Naive thymus-derived CD4-positive, alpha-beta T cell (primary cell): ENCODE results near the gene SIPA1L3. TPM values are rescaled to one million over a fixed set of nuclear protein-coding genes. Genes with fewer than 3 reads are reported as not detected.

Experiments
- ATAC-seq: fragments of 150-1000 bp; cut with Tn5 transposase; 2 replicates; pipeline ENCODE4 v1.10.0; 2021; ENCODE audit warnings: mild to moderate bottlenecking, moderate library complexity
- CTCF ChIA-PET: fragments of 350-600 bp; sonication (Branson Sonifier 250); formaldehyde crosslinking; loops from one replicate; lab custom pipeline; 2021; ENCODE audit warnings: antibody characterized with exemption; lab: Charles Lee
- POLR2A ChIA-PET: fragments of 350-600 bp; sonication (Branson Sonifier 250); formaldehyde crosslinking; loops from one replicate; lab custom pipeline; 2021; ENCODE audit warnings: antibody characterized with exemption, inconsistent platforms; lab: Charles Lee
- DNase-seq, 9 donors: peaks; one replicate each; pipeline versions ENCODE4 v3.0.0 to v3.0.0-alpha.2; 2020 to 2022; ENCODE audit warnings: mixed read lengths in 1 of 9
- H3K27ac ChIP-seq: one replicate; pipeline ENCODE4 v1.7.0; 2013; ENCODE audit warnings: mild to moderate bottlenecking, low read depth, low read length, moderate library complexity
- H3K27me3 ChIP-seq, 2 donors: one replicate each; pipeline ENCODE4 v1.7.0; 2013; ENCODE audit warnings: low read length in 2 of 2, mild to moderate bottlenecking in 2 of 2, moderate library complexity in 2 of 2; ENCODE audit not compliant: control insufficient read depth in 2 of 2, insufficient read depth in 2 of 2
- H3K36me3 ChIP-seq, 3 experiments: 1 replicate in 2 of 3; 2 replicates in 1 of 3; pipeline ENCODE4 v1.7.0; 2013; ENCODE audit warnings: low read length in 3 of 3, mild to moderate bottlenecking in 3 of 3, moderate library complexity in 1 of 3; ENCODE audit not compliant: insufficient read depth in 3 of 3, control insufficient read depth in 2 of 3
- H3K4me1 ChIP-seq, 2 donors: one replicate each; pipeline ENCODE4 v1.7.0; 2013; ENCODE audit warnings: low read length in 2 of 2, mild to moderate bottlenecking in 2 of 2, moderate library complexity in 1 of 2; ENCODE audit not compliant: control insufficient read depth in 2 of 2, insufficient read depth in 2 of 2
- H3K4me3 ChIP-seq: 2 replicates; pipeline ENCODE4 v1.7.0; 2013; ENCODE audit warnings: mild to moderate bottlenecking, low read length
- H3K9me3 ChIP-seq, 3 experiments: 1 replicate in 2 of 3; 2 replicates in 1 of 3; pipeline ENCODE4 v1.7.0; 2013; ENCODE audit warnings: low read length in 3 of 3; ENCODE audit not compliant: control insufficient read depth in 2 of 3
- H3K27ac Mint-ChIP-seq, 9 donors: one replicate each; pipeline ENCODE4 v1.8.0; 2020 to 2022; ENCODE audit warnings: mixed read lengths in 9 of 9, mild to moderate bottlenecking in 8 of 9, moderate library complexity in 5 of 9, inconsistent platforms in 2 of 9
- H3K27me3 Mint-ChIP-seq, 5 donors: one replicate each; pipeline ENCODE4 v1.8.0; 2021 to 2022; ENCODE audit warnings: mixed read lengths in 5 of 5, mild to moderate bottlenecking in 1 of 5
- H3K36me3 Mint-ChIP-seq, 5 donors: one replicate each; pipeline ENCODE4 v1.8.0; 2020 to 2022; ENCODE audit warnings: mixed read lengths in 5 of 5, mild to moderate bottlenecking in 3 of 5, inconsistent platforms in 1 of 5
- H3K4me1 Mint-ChIP-seq, 7 donors: one replicate each; pipeline ENCODE4 v1.8.0; 2020 to 2022; ENCODE audit warnings: mixed read lengths in 7 of 7, mild to moderate bottlenecking in 3 of 7, inconsistent platforms in 1 of 7
- H3K4me3 Mint-ChIP-seq, 10 donors: one replicate each; pipeline ENCODE4 v1.8.0; 2020 to 2022; ENCODE audit warnings: mild to moderate bottlenecking in 10 of 10, mixed read lengths in 10 of 10, moderate library complexity in 6 of 10, inconsistent platforms in 2 of 10
- H3K9me3 Mint-ChIP-seq, 11 donors: one replicate each; pipeline ENCODE4 v1.8.0; 2020 to 2022; ENCODE audit warnings: mixed read lengths in 11 of 11, mild to moderate bottlenecking in 4 of 11, inconsistent platforms in 1 of 11, moderate library complexity in 1 of 11
- intact Hi-C, 2 donors: fragments of 100-400 bp; cut with micrococcal nuclease; formaldehyde crosslinking; loops; one replicate each; pipeline ENCODE4 v1.15.1; 2023
- polyA plus RNA-seq, 2 donors: library from polyadenylated mRNA; unstranded; fragments of 300-500 nt; fragmentation: Illumina TruSeq; gene quantifications; one replicate each; pipeline ENCODE4 v1.2.3, GENCODE V29; 2021
- total RNA-seq, 6 experiments: library from RNA in 5 of 6; stranded (reverse) in 5 of 6; gene quantifications; 1 replicate in 5 of 6; 2 replicates in 1 of 6; pipeline ENCODE4 v1.2.3 and lab custom pipeline; 2021 to 2026

SIPA1L3 gene
- total and polyA plus RNA-seq, 7 experiments from 2014 or later = 0.91 to 38.7 (median 22.5) TPM

- Histone ChIP-seq H3K36me3 (no peaks in the 10 kb centered on the region), H3K4me3 (no peak overlapping the region), H3K27ac (no peak overlapping the region), H3K4me1 (no peaks in the 10 kb centered on the region), H3K27me3 (no peaks in the 10 kb centered on the region), H3K9me3 (no peaks in the 10 kb centered on the region)
- Mint-ChIP-seq H3K27ac (peak overlapping the region in 1 of 9 donors; percentile 79), H3K4me1 (peaks cover 0 to 39% (median 0%) of the 10 kb centered on the region in 7 donors), H3K9me3 (peaks cover 0 to 2% (median 0%) of the 10 kb centered on the region in 11 donors), H3K36me3 (peaks cover 0 to 17% (median 0%) of the 10 kb centered on the region in 5 donors), H3K4me3 (peak overlapping the region in 2 of 10 donors; percentile 29 to 67), H3K27me3 (peaks cover 10 to 29% (median 24%) of the 10 kb centered on the region in 5 donors)
- DNase-seq (no peak), ATAC-seq (no peak)
- ChIA-PET CTCF (no interaction called here), POLR2A (no interaction called here)
- intact Hi-C loops = no loop called here
Observed at GRCh38 chr19:38253788-38254187, 346.8 kb downstream of the SIPA1L3 start.

DNA sequence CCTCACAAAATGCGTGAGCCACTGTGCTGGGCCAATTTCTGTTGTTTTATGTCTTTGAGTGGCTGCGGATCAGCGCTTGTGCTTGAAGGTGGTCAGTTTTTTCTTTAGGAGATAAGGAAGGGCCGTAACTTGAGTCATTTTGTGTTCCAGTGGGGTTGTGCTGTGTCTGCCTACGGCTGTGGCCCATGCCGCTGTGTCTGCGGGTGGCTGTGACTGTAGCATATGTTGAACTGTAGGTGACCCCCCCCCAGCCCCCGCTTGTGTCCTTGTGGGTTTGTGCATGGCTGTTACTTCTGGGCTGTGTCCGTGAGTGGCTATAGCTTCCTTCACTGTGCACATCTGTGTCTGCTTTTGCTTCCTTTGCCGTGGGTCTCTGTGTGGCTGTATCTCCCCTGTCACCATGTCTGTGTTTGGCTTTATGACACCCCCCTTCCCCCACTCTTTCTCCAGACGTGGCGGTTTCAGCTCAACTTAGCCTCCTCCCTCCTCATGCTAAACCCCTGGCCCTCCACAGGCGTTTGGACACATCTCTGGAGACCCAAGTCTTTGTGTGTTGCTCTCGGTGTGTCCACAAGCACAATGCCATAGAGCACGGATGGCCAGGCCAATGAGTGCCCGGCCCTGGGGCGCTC is 348.5 kb downstream of the SIPA1L3 start:
- Histone ChIP-seq H3K4me3 (no peak overlapping the region), H3K36me3 (no peaks in the 10 kb centered on the region), H3K4me1 (no peaks in the 10 kb centered on the region), H3K27me3 (no peaks in the 10 kb centered on the region), H3K27ac (no peak overlapping the region), H3K9me3 (no peaks in the 10 kb centered on the region)
- CTCF ChIA-PET = no interaction called here
- Mint-ChIP-seq H3K9me3 (peaks cover 0 to 4% (median 0%) of the 10 kb centered on the region in 11 donors), H3K36me3 (peaks cover 0 to 16% (median 0%) of the 10 kb centered on the region in 5 donors), H3K4me3 (peak overlapping the region in 1 of 10 donors; percentile 87), H3K27me3 (peaks cover 12 to 33% (median 24%) of the 10 kb centered on the region in 5 donors), H3K27ac (peak overlapping the region in 1 of 9 donors; percentile 58), H3K4me1 (peaks cover 0 to 37% (median 0%) of the 10 kb centered on the region in 7 donors)
- POLR2A ChIA-PET = interaction anchor here (0.5 kb wide), 1 partner anchor 10 kb away, joined by 3 read pairs; no protein-coding TSS in a partner anchor
- ATAC-seq (peak; percentile 10), DNase-seq (peak in 1 of 9 donors; percentile 30)
- intact Hi-C loops = loop anchor here (1.0 to 2.0 kb wide), 4 partner anchors 9 to 353 kb away; partner anchors contain the start of gene SPINT2 (in 1 of the 2)

Other genes starting within 250 kb of the SIPA1L3 start
- gene ZNF607, start 187.4 kb upstream of the SIPA1L3 start, total RNA-seq = 10 to 100 TPM in 1 of 5 experiments, 1 to 10 TPM in 4; 3.5 to 10.8 (median 6.5) TPM
- gene ZNF607, start 187.4 kb upstream of the SIPA1L3 start, polyA plus RNA-seq = 1 to 10 TPM; 2.0 to 5.1 TPM
- 10 to 100 TPM in 4 of 5 experiments, 1 to 10 TPM in 1; 5.9 to 43.8 (median 16.6) TPM for gene ZNF573, start 127.6 kb upstream of the SIPA1L3 start, total RNA-seq
- gene ZNF573, start 127.6 kb upstream of the SIPA1L3 start, polyA plus RNA-seq = 10 to 100 TPM; 15.5 to 17.6 TPM
- gene WDR87, start 614 bp upstream of the SIPA1L3 start, total RNA-seq = not detected
- gene WDR87, start 614 bp upstream of the SIPA1L3 start, polyA plus RNA-seq = not detected